ENCODE data around the gene SAMD10.

SAMD10 gene

GRCh38 chr20:63941282-63942081 is 38.0 kb downstream of the SAMD10 start:
- 0 out of 2 replicates have a peak, but pooled peaks have one; percentile 15 for TF ChIP-seq NFIC (IDR thresholded peaks at IDR 0.05)
- no peak for TF ChIP-seq USF1 (IDR thresholded peaks at IDR 0.05)
- peak; percentile 19; the same call in 1 of the 2 replicates for TF ChIP-seq MAX (IDR thresholded peaks at IDR 0.05)
- TF ChIP-seq EP300 (IDR thresholded peaks at IDR 0.05; ENCODE audit: borderline replicate concordance) = no peak; the same call in 1 of the 2 replicates
- TF ChIP-seq CREB1 (IDR thresholded peaks at IDR 0.05; ENCODE audit: low read depth) = no peak

- TF ChIP-seq YY1 (IDR thresholded peaks at IDR 0.05; ENCODE audit: low read depth) (no peak), FOXM1 (IDR thresholded peaks at IDR 0.05; ENCODE audit: borderline replicate concordance, low read depth) (no peak), TCF12 (IDR thresholded peaks at IDR 0.05; ENCODE audit: low read depth) (no peak), CREB1 (IDR thresholded peaks at IDR 0.05; ENCODE audit: low read depth) (no peak), RAD21 (IDR thresholded peaks at IDR 0.05; ENCODE audit: low read depth) (no peak), REST (IDR thresholded peaks at IDR 0.05; ENCODE audit: low read depth) (no peak), TAF1 (IDR thresholded peaks at IDR 0.05; ENCODE audit: low read depth) (no peak), NFIC (IDR thresholded peaks at IDR 0.05) (no peak), EP300 (IDR thresholded peaks at IDR 0.05; ENCODE audit: borderline replicate concordance) (no peak), USF1 (IDR thresholded peaks at IDR 0.05) (no peak), TEAD4 (IDR thresholded peaks at IDR 0.05) (no peak), MAX (IDR thresholded peaks at IDR 0.05) (no peak), EGR1 (IDR thresholded peaks at IDR 0.05) (no peak), ZBTB7A (IDR thresholded peaks at IDR 0.05; ENCODE audit: low read depth) (no peak)
Measured at GRCh38 chr20:63940472-63941266, 38.8 kb downstream of the SAMD10 start.

GRCh38 chr20:63940071-63940471 is 39.4 kb downstream of the SAMD10 start:
- no peak for TF ChIP-seq CEBPB (IDR thresholded peaks at IDR 0.05)
- TF ChIP-seq MAX (IDR thresholded peaks at IDR 0.05) = no peak
- TF ChIP-seq FOXM1 (IDR thresholded peaks at IDR 0.05; ENCODE audit: borderline replicate concordance, low read depth) = no peak
- TF ChIP-seq TCF12 (IDR thresholded peaks at IDR 0.05; ENCODE audit: low read depth) = no peak
- TF ChIP-seq EP300 (IDR thresholded peaks at IDR 0.05; ENCODE audit: borderline replicate concordance) = no peak
- TF ChIP-seq RAD21 (IDR thresholded peaks at IDR 0.05; ENCODE audit: low read depth) = no peak
- no peak for TF ChIP-seq USF1 (IDR thresholded peaks at IDR 0.05)
- TF ChIP-seq YY1 (IDR thresholded peaks at IDR 0.05; ENCODE audit: low read depth) = no peak
- no peak for TF ChIP-seq CREB1 (IDR thresholded peaks at IDR 0.05; ENCODE audit: low read depth)
- TF ChIP-seq TEAD4 (IDR thresholded peaks at IDR 0.05) = no peak

- TF ChIP-seq CREB1 (IDR thresholded peaks at IDR 0.05; ENCODE audit: low read depth) (no peak), EGR1 (IDR thresholded peaks at IDR 0.05) (no peak), TAF1 (IDR thresholded peaks at IDR 0.05; ENCODE audit: low read depth) (no peak), REST (IDR thresholded peaks at IDR 0.05; ENCODE audit: low read depth) (no peak), USF1 (IDR thresholded peaks at IDR 0.05) (no peak), ZBTB7A (IDR thresholded peaks at IDR 0.05; ENCODE audit: low read depth) (no peak), MAX (IDR thresholded peaks at IDR 0.05) (no peak), FOXM1 (IDR thresholded peaks at IDR 0.05; ENCODE audit: borderline replicate concordance, low read depth) (no peak), NFIC (IDR thresholded peaks at IDR 0.05) (no peak), TEAD4 (IDR thresholded peaks at IDR 0.05) (no peak), YY1 (IDR thresholded peaks at IDR 0.05; ENCODE audit: low read depth) (no peak), RAD21 (IDR thresholded peaks at IDR 0.05; ENCODE audit: low read depth) (no peak), TCF12 (IDR thresholded peaks at IDR 0.05; ENCODE audit: low read depth) (no peak), CEBPB (IDR thresholded peaks at IDR 0.05) (no peak)
Measured at GRCh38 chr20:63939061-63939935, 40.1 kb downstream of the SAMD10 start.

Measured in Ishikawa (cell line).